K562 (cell line): ENCODE data around the gene XAB2.

Source experiments
- BACH1 ChIP-seq: fragments of 200-800 bp; sonication (Bioruptor generic); IDR thresholded peaks from 2 replicates; pipeline ENCODE4 v1.6.1; 2016; ENCODE audit warnings: missing genetic modification characterization, missing compliant biosample characterization
- CEBPG ChIP-seq, 3 experiments: fragments of 200-800 bp in 1 of 3; sonication (Bioruptor generic) in 1 of 3; sonication (generic) in 1 of 3; formaldehyde crosslinking in 1 of 3; IDR thresholded peaks in 2 of 3; conservative IDR thresholded peaks in 1 of 3; 2 replicates each; pipeline versions ENCODE4 v1.6.1 to v1.8.0; 2016 to 2022; ENCODE audit warnings: missing compliant biosample characterization in 2 of 3, missing genetic modification characterization in 2 of 3, mild to moderate bottlenecking in 1 of 3, missing genetic modification reagents in 1 of 3
- CHD2 ChIP-seq: IDR thresholded peaks from 2 replicates; pipeline ENCODE4 v1.6.1; 2011; ENCODE audit warnings: low read depth, low read length
- E2F8 ChIP-seq: fragments of 450-650 bp; IDR thresholded peaks from 2 replicates; pipeline ENCODE4 v1.7.1; 2018; ENCODE audit warnings: mild to moderate bottlenecking, low read depth; ENCODE audit not compliant: partially characterized antibody
- ETV6 ChIP-seq, 3 experiments: fragments of 150-350 bp in 1 of 3; sonication (generic) in 1 of 3; formaldehyde crosslinking in 1 of 3; IDR thresholded peaks; 2 replicates each; pipeline versions ENCODE4 v1.6.1 to v1.8.0; 2014 to 2022; ENCODE audit warnings: borderline replicate concordance in 2 of 3, low read depth in 2 of 3, antibody characterized with exemption in 1 of 3, low read length in 1 of 3, mild to moderate bottlenecking in 1 of 3, missing genetic modification reagents in 1 of 3
- HDAC2 ChIP-seq: fragments of 450-650 bp; IDR thresholded peaks from 2 replicates; pipeline ENCODE4 v1.6.1; 2016; ENCODE audit warnings: mild to moderate bottlenecking
- HDAC6 ChIP-seq: IDR thresholded peaks from 2 replicates; pipeline ENCODE4 v1.6.1; 2012; ENCODE audit warnings: low read depth, mild to moderate bottlenecking, control low read depth, inconsistent platforms, low read length, moderate library complexity
- HMGXB4 ChIP-seq: sonication (generic); formaldehyde crosslinking; IDR thresholded peaks from 2 replicates; pipeline ENCODE4 v1.8.1; 2023; ENCODE audit warnings: mild to moderate bottlenecking, missing genetic modification reagents
- HNRNPL ChIP-seq: fragments of 200-400 bp; formaldehyde crosslinking; IDR thresholded peaks from 2 replicates; pipeline ENCODE4 v1.6.1; 2017; ENCODE audit warnings: low read depth, mild to moderate bottlenecking, low read length
- MEF2A ChIP-seq: IDR thresholded peaks from 2 replicates; pipeline ENCODE4 v1.6.1; 2011; ENCODE audit warnings: low read depth, mild to moderate bottlenecking, low read length, moderate library complexity; ENCODE audit not compliant: control insufficient read depth
- PKNOX1 ChIP-seq: fragments of 450-650 bp; IDR thresholded peaks from 2 replicates; pipeline ENCODE4 v1.6.1; 2016
- ZBTB1 ChIP-seq: sonication (generic); formaldehyde crosslinking; IDR thresholded peaks from 2 replicates; pipeline ENCODE4 v1.8.1; 2023; ENCODE audit warnings: missing genetic modification reagents, low read depth, mild to moderate bottlenecking, borderline replicate concordance
- TF ChIP-seq, protein P1 (sequence below), 3 experiments: IDR thresholded peaks in 2 of 3; conservative IDR thresholded peaks in 1 of 3; 2 replicates each; pipeline ENCODE4 v1.5.1; 2011 to 2012; ENCODE audit warnings: low read length in 3 of 3, mild to moderate bottlenecking in 3 of 3, control low read depth in 2 of 3, improper control_type of control experiment in 1 of 3, inconsistent platforms in 1 of 3, low read depth in 1 of 3, mixed read lengths in 1 of 3, moderate library complexity in 1 of 3; ENCODE audit not compliant: insufficient read depth in 2 of 3

GRCh38 chr19:7603919-7604318, 25.4 kb downstream of the XAB2 start:
- TF ChIP-seq, protein P1, sequence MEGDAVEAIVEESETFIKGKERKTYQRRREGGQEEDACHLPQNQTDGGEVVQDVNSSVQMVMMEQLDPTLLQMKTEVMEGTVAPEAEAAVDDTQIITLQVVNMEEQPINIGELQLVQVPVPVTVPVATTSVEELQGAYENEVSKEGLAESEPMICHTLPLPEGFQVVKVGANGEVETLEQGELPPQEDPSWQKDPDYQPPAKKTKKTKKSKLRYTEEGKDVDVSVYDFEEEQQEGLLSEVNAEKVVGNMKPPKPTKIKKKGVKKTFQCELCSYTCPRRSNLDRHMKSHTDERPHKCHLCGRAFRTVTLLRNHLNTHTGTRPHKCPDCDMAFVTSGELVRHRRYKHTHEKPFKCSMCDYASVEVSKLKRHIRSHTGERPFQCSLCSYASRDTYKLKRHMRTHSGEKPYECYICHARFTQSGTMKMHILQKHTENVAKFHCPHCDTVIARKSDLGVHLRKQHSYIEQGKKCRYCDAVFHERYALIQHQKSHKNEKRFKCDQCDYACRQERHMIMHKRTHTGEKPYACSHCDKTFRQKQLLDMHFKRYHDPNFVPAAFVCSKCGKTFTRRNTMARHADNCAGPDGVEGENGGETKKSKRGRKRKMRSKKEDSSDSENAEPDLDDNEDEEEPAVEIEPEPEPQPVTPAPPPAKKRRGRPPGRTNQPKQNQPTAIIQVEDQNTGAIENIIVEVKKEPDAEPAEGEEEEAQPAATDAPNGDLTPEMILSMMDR (IDR thresholded peaks at IDR 0.05 in 2 of 3, conservative IDR thresholded peaks at IDR 0.05 in 1 of 3; ENCODE audit: insufficient read depth in 2 of 3, low read depth in 1 of 3, low read length in 3 of 3), result no peak
- TF ChIP-seq HDAC6, result no peak
- TF ChIP-seq BACH1 (tag), result no peak
- no peak for TF ChIP-seq ZBTB1 (CRISPR knock-in tag)
- TF ChIP-seq CEBPG (CRISPR knock-in tag; IDR thresholded peaks at IDR 0.05), result no peak
- peak; percentile 44 to 79; a peak in 2 of 4 replicates for TF ChIP-seq CEBPG (tag; conservative IDR thresholded peaks at IDR 0.05 in 1 of 2, IDR thresholded peaks at IDR 0.05 in 1 of 2)
- no peak for TF ChIP-seq MEF2A
- no peak for TF ChIP-seq CHD2
- no peak for TF ChIP-seq PKNOX1
- no peak for TF ChIP-seq ETV6 (IDR thresholded peaks at IDR 0.05; ENCODE audit: borderline replicate concordance in 1 of 2, low read depth in 2 of 2, low read length in 1 of 2)
- no peak for TF ChIP-seq ETV6 (CRISPR knock-in tag; IDR thresholded peaks at IDR 0.05; ENCODE audit: borderline replicate concordance)
- no peak for TF ChIP-seq HDAC2
- TF ChIP-seq E2F8, result no peak
- TF ChIP-seq HNRNPL, result no peak
- TF ChIP-seq HMGXB4 (CRISPR knock-in tag), result no peak
